Kidney (tissue), 14 donors: ENCODE data around the gene POLR2F. TPM values are rescaled to one million over a fixed set of nuclear protein-coding genes. Genes with fewer than 3 reads are reported as not detected.

ENCODE experiments used
- DNase-seq, 5 donors: peaks; one replicate each; pipeline ENCODE4 v3.0.0-alpha.2; 2013 to 2020
- FAIRE-seq: peaks from 2 replicates; lab custom pipeline; 2012; peaks lifted over from hg19 to GRCh38; lab: Jason Lieb, UNC
- H3K27ac ChIP-seq, 2 donors: one replicate each; pipeline ENCODE4 v1.7.0; 2013; ENCODE audit warnings: low read depth in 2 of 2, low read length in 2 of 2, inconsistent platforms in 1 of 2
- H3K27me3 ChIP-seq: one replicate; pipeline ENCODE4 v1.7.1; 2013; ENCODE audit warnings: low read length, inconsistent platforms; ENCODE audit not compliant: control insufficient read depth, insufficient read depth
- H3K36me3 ChIP-seq, 3 donors: one replicate each; pipeline versions ENCODE4 v1.7.0 to v1.7.1; 2013; ENCODE audit warnings: low read length in 3 of 3, control low read depth in 1 of 3, inconsistent platforms in 1 of 3; ENCODE audit not compliant: insufficient read depth in 3 of 3, control insufficient read depth in 2 of 3
- H3K4me1 ChIP-seq, 3 donors: one replicate each; pipeline versions ENCODE4 v1.7.0 to v1.7.1; 2013; ENCODE audit warnings: low read length in 3 of 3, inconsistent platforms in 1 of 3, low read depth in 1 of 3; ENCODE audit not compliant: control insufficient read depth in 2 of 3, insufficient read depth in 2 of 3
- H3K4me3 ChIP-seq, 3 donors: one replicate each; pipeline versions ENCODE4 v1.7.0 to v1.8.1; 2013; ENCODE audit warnings: low read length in 3 of 3, control low read depth in 1 of 3, inconsistent platforms in 1 of 3
- H3K9ac ChIP-seq, 3 donors: one replicate each; pipeline versions ENCODE4 v1.7.0 to v1.7.1; 2013; ENCODE audit warnings: low read length in 3 of 3, control low read depth in 1 of 3, inconsistent platforms in 1 of 3
- H3K9me3 ChIP-seq, 3 donors: one replicate each; pipeline versions ENCODE4 v1.7.0 to v1.7.1; 2013; ENCODE audit warnings: low read length in 3 of 3, control low read depth in 1 of 3, inconsistent platforms in 1 of 3; ENCODE audit not compliant: control insufficient read depth in 2 of 3, insufficient read depth in 1 of 3
- intact Hi-C: fragments of 100-400 bp; cut with DNase I; formaldehyde crosslinking; loops from one replicate; pipeline ENCODE4 v1.11.1; 2022
- polyA plus RNA-seq: library from polyadenylated mRNA; stranded (reverse); fragments of 350-450 nt; fragmentation: Illumina TruSeq; extraction: RNeasy Lipid Tissue Mini Kit (QIAGEN cat#74804); gene quantifications from one replicate; pipeline ENCODE4 v1.2.3, GENCODE V29; 2014; ENCODE audit warnings: low read depth, low replicate concordance; ENCODE audit not compliant: insufficient read depth
- total RNA-seq: library from RNA; stranded (reverse); fragmentation: NEBNext Ultra II Directional; extraction: Animal tissue kit (Norgen Biotek cat#: 25700); gene quantifications from one replicate; pipeline ENCODE4 v1.2.1, GENCODE V29; 2021
- TF ChIP-seq, protein P1 (sequence below): IDR thresholded peaks from 3 replicates; pipeline ENCODE4 v1.5.1; 2012; ENCODE audit warnings: mild to moderate bottlenecking, moderate library complexity, borderline replicate concordance; ENCODE audit not compliant: insufficient read depth; ENCODE audit errors: extremely low read depth
- donor health status: control.
- donor health status: control.
- donor health status: control.
- donor health status: control.
- donor health status: control.
- donor health status: DM: yes; HTN: yes; CAD: no.
- donor health status: Normal renal cell carcinoma (clear cell type).

POLR2F gene
- total and polyA plus RNA-seq, 2 donors from 2014 or later: 57.9 to 121 TPM

DNA sequence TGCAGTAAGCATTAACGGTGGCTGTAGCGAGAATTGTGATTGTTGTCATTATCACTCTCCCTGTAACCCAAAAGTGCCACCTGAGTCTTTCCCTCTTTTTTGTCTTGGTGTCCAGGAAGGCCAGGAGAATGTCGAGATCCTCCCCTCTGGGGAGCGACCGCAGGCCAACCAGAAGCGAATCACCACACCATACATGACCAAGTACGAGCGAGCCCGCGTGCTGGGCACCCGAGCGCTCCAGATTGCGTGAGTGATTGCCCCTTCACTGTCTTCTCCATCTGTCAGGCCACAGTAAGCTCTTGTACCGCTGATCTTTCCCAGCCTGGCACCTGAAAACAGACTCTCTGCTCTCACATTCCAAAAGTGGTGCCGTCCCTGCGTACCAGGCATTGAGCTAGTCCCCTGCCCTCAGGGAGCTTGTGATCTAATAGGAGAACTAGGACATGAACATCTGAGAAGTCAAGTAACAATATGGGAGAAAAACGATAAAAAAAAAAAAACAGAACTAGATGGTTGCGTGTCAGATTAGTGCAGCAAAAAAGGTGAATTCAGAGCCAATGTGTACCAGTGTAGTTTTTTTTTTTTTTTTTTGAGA is 5.8 kb downstream of the POLR2F start:
- no peak overlapping the region for H3K27ac ChIP-seq
- H3K4me1 ChIP-seq: peaks cover 0 to 5% (median 3%) of the 10 kb centered on the region in 3 donors
- intact Hi-C loops: no loop called here
- no peak overlapping the region for H3K4me3 ChIP-seq
- FAIRE-seq: no peak
- no peak overlapping the region for H3K9ac ChIP-seq
- H3K9me3 ChIP-seq: no peaks in the 10 kb centered on the region
- no peaks in the 10 kb centered on the region for H3K27me3 ChIP-seq
- TF ChIP-seq, protein P1, sequence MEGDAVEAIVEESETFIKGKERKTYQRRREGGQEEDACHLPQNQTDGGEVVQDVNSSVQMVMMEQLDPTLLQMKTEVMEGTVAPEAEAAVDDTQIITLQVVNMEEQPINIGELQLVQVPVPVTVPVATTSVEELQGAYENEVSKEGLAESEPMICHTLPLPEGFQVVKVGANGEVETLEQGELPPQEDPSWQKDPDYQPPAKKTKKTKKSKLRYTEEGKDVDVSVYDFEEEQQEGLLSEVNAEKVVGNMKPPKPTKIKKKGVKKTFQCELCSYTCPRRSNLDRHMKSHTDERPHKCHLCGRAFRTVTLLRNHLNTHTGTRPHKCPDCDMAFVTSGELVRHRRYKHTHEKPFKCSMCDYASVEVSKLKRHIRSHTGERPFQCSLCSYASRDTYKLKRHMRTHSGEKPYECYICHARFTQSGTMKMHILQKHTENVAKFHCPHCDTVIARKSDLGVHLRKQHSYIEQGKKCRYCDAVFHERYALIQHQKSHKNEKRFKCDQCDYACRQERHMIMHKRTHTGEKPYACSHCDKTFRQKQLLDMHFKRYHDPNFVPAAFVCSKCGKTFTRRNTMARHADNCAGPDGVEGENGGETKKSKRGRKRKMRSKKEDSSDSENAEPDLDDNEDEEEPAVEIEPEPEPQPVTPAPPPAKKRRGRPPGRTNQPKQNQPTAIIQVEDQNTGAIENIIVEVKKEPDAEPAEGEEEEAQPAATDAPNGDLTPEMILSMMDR: no peak
- H3K36me3 ChIP-seq: peaks cover 4 to 30% (median 24%) of the 10 kb centered on the region in 3 donors
- DNase-seq: peak in 1 of 5 donors; percentile 67

DNA sequence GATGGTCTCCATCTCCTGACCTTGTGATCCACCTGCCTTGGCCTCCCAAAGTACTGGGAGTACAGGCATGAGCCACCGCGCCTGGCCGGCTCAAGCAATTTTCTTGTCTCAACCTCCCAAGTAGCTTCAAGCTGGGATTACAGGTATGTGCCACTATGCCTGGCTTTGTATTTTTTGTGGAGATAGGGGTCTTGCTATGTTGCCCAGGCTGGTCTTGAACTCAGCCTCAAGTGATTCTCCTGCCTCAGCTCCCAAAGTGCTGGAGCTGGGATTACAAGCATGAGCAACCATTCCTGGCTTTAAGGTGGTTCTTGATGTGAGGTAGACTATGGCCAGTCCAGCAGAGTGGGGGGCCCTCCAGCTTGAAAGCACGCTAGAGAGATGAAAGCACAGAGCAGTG is 7.6 kb downstream of the POLR2F start:
- H3K27ac ChIP-seq: no peak overlapping the region
- H3K9me3 ChIP-seq: no peaks in the 10 kb centered on the region
- TF ChIP-seq, protein P1: no peak
- H3K9ac ChIP-seq: no peak overlapping the region
- H3K4me1 ChIP-seq: peaks cover 0 to 6% (median 2%) of the 10 kb centered on the region in 3 donors
- FAIRE-seq (no peak), DNase-seq (no peak)
- no peaks in the 10 kb centered on the region for H3K27me3 ChIP-seq
- no peak overlapping the region for H3K4me3 ChIP-seq
- H3K36me3 ChIP-seq: peaks cover 4 to 30% (median 24%) of the 10 kb centered on the region in 3 donors
- intact Hi-C loops: loop anchor here (10.0 kb wide), 1 partner anchor 146 kb away; no protein-coding TSS in a partner anchor

DNA sequence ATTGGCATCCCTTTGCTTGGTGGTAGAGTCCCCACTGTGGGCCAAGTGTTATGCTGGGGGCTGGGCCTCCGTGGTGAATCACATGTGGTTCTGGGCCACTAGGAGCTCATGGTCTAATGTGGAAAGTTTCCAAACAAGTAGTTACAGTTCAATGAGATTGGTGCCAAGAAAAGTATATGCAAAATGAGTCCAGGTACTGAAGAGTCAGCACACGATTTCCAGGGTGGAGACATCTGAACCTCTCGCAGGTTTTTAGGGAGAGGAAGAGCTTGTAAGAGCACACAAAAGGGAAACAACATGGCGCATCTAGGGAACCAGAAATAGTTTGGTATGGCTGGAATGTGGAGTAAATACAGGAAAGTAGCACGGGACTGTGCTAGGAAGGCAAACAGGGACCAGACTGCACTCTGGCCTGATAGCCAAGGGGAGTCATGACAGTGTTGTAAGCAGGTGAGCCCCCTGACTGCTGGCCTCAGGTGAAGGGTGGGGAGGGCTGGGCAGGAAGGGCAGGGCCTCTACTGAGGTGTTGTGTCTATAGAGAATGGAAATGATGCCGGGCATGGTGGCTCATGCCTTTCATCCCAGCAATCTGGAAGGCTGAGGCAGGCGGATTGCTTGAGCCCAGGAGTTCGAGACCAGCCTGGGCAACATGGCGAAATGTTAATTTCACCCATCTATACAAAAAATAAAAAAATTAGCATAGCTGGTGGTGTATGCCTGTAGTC is 12.6 kb downstream of the POLR2F start:
- Histone ChIP-seq H3K4me3 (no peak overlapping the region), H3K36me3 (peaks cover 6 to 27% (median 14%) of the 10 kb centered on the region in 3 donors), H3K27ac (no peak overlapping the region), H3K27me3 (no peaks in the 10 kb centered on the region), H3K9me3 (no peaks in the 10 kb centered on the region), H3K4me1 (peaks cover 0 to 7% (median 6%) of the 10 kb centered on the region in 3 donors), H3K9ac (no peak overlapping the region)
- DNase-seq (no peak), FAIRE-seq (no peak)
- TF ChIP-seq, protein P1: no peak
- intact Hi-C loops: loop anchor here (10.0 kb wide), 1 partner anchor 151 kb away; no protein-coding TSS in a partner anchor
